Glomerular visceral epithelial cell (primary cell): ENCODE results near the gene CERS6.

Experiments
- DNase-seq: peaks from one replicate; pipeline ENCODE4 v3.0.0-alpha.2; 2016; ENCODE audit errors: extremely low spot score

The CERS6 gene

DNA sequence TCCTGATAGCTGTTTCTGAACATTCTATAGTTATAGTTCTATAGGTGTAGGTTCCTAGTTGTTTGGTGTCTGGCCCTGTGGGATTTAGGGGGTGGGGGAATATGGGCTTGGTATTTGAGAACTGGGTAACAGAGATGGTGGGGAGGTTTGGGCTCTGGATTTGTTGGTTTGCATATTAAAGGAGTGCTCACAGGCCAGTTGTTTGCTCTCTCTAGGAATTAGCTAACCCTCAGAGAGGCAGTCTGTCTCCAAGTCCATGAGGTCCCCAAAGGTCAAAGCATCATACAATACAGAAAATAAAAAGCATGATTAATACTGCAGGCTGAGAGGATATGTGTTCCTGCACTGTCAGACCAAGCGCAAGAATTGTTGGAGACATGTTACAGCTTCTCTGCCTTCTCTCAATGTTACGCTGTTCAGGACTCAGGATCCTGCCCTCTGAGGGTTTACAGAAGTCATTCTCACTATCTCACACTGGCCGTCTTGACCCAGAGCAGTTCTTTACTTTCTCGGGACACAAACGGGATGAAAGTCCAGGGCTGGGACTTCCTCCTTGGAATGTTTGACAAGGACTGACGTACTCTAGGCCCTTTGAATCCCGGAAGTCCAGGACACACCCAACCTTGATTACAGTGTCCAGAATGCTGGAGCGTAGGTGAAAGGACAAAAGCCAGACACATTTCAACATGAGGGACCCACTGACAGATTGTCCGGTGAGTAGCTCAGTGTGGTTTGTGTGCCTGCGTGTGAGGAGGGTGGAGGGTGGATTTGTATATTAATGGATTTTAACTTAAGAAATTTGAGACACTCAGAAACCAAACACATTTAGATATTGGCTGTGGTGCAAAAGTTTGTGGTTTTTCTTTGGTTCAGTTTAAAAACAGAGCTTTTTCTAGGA lies 346.1 kb downstream of the CERS6 start, which contains the start of gene NOSTRIN:
Gene NOSTRIN (plus strand): TSS at position 677 of the 898 bp plus-strand sequence. CDS start 10 bp downstream, at position 687.
- DNase-seq, result peak; percentile 42

- DNase-seq, result no peak
These were observed 347.0 kb downstream of the CERS6 start for GRCh38 chr2:168802859-168803725.

GRCh38 chr2:168804214-168804613 lies 348.1 kb downstream of the CERS6 start:
- no peak for DNase-seq

DNA sequence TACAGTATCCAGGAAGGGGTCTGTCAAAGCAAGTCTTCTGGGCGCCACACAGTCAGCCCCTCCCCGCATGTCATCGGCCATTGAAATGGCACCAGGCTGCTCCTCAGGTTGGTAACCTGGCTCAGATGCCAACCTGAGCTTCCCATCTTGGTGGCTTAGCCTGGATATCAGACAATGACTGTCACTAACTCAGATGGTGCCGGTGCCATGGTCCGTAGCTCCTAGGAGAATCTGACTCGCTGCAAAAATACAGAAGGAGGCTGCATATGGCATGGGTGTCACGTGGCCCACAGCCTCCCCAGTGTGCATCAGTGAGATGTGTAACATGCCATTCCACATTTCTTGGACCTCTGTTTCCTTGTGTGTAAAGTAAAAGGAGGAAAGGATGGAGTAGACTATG lies 349.5 kb downstream of the CERS6 start:
- DNase-seq, result no peak

- no peak for DNase-seq
These were observed 353.5 kb downstream of the CERS6 start for GRCh38 chr2:168809537-168809936.

GRCh38 chr2:168810235-168810634 lies 354.2 kb downstream of the CERS6 start:
- DNase-seq, result no peak

GRCh38 chr2:168811696-168812095 lies 355.6 kb downstream of the CERS6 start:
- no peak for DNase-seq

GRCh38 chr2:168814046-168814445 lies 358.0 kb downstream of the CERS6 start:
- DNase-seq, result peak; percentile 23

DNA sequence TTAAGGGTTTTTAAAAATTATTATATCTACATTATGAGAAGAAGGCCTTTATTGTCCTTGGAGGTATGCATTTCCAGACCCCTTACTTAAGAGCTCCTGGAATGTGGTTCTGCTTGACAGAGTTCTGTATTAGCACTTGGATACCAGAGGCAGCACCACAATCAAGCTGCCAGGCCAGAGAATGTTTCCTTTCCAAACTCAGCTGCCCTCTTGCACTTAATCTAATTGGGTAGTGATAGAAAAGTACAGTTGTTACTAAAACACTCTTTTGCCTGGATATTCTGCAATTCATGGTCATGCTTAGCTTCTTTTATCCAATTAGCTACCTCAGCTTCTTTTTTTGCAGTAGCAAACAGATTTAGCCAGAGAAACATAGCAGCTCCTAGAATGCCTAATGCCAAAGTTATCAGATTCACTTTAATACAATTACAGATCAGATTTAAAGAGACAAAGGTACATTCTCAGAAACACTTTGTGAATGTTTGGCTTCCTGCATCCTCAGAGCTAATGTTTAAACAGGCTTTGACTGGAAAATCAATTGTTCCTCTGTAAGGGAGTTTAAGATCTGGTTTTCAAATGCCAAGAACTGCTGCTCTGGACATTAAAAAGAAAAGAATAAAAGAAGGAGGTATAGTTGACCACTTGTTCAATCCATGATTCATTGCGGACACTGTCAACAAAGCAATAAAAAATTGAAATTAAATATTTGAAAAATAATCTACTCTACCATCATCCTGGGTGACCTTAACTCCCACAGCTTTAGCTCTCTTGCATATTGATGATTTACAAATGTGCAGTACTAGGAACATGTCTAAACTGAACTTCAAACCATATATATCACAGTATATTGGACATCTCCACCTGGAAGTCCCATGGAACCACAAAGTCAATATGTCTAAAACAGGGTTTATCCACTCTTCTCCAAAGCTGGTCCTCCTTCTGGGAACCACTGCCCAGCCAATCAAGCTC lies 359.2 kb downstream of the CERS6 start:
- DNase-seq, result peak; percentile 53

DNA sequence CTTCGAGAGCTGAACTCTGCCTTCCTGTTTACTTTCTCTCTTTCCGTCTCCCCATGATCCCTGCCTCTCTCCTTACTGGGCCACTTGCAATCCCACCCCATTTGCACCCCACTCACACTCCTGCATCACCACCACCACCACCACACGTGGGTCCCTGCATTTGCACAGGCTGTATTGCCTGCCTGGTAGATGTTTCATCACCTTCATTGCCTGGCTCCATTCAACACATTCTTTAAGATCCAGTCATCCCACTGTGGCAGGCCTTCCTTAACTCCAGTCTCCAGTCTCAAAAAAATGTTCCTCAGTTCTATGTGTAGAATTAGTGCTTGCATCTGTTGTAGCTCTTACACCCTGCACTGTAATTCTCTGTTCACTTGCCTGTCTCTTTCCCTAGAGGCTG lies 360.3 kb downstream of the CERS6 start:
- peak; percentile 66 for DNase-seq

DNA sequence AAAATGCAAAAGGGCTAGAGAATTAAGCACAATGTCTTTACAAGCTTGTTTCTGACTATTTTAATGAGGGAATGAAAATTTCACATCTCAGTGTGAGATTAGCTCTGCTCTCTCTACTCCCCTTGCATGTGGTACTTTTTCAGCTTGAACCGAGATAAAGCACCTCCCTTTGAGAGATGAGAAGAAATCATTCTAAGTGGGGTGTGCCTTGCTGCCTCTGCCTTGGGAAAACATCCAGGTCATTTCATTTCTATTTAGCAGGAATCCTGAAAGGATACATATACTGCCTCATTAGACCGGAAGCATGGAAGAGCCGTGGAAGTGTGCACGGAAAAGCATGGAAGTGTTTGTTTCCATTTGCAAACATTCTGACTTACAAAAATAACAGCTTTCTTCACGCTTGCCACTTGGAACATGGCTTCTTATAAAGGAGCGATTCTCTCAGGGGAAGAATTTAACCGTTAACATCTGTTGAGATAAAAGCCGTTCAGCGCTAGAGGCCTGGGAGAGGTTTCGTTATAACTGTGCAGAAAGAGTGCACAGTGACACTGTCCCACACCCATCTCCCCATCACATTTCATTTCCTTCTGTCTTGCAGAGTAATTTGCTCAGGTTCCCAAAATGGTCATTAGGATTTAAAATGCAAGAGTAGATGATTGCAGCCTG lies 363.1 kb downstream of the CERS6 start:
- DNase-seq, result no peak

- no peak for DNase-seq
These were observed 363.9 kb downstream of the CERS6 start for GRCh38 chr2:168819829-168820489.

GRCh38 chr2:168821577-168821976 lies 365.5 kb downstream of the CERS6 start:
- DNase-seq, result no peak

DNA sequence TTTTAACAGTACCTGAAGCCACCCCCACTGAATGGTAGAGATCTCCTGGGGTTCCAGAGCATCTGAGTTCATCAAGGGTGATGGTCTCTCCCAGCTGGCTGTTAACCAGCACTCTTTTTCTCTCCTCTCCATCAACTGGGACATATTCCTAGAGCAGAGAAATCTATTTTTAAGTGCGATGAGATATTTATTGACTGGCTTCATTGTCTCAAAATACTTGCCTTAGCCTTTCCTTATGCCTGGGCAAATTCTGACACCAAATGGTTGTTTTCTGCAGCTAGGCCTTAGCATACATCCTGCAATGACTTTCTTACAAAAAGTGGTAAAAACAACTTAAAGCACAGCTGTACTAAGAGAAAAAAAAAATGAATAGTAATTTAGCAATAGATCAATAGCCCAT lies 365.9 kb downstream of the CERS6 start:
- DNase-seq, result no peak
